ENCODE measurements around the gene FAM83B.
"Not testable (repeated sequence)": the region's sequence is repeated elsewhere in the genome, so short reads cannot be mapped to it uniquely, and the experiment has no call there.

DNA sequence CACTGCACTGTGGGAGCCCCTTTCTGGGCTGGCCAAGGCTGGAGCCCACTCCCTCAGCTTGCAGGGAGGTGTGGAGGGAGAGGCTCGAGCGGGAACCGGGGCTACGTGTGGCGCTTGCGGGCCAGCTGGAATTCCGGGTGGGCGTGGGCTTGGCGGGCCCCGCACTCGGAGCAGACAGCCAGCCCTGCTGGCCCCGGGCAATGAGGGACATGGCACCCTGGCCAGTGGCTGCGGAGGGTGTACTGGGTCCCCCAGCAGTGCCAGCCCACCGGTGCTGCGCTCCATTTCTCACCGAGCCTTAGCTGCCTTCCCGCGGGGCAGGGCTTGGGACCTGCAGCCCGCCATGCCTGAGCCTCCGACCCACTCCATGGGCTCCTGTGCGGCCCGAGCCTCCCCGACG, 132.6 kb downstream of the FAM83B start:
- TF ChIP-seq POLR2A (IDR thresholded peaks at IDR 0.05); CTCF (IDR thresholded peaks at IDR 0.05); POLR2AphosphoS5 (IDR thresholded peaks at IDR 0.05); EP300 (IDR thresholded peaks at IDR 0.05; ENCODE audit: low read depth): not testable (repeated sequence)
